OCI-LY7 (cell line): ENCODE data around the gene SRC. TPM values are rescaled to one million over a fixed set of nuclear protein-coding genes. Genes with fewer than 3 reads are reported as not detected.

Source experiments
- BruUV-seq: library from RNA; stranded (reverse); fragments of 400-500 nt; replicated peaks from 2 replicates; lab custom pipeline; 2021; lab: Mats Ljungman, UMichigan
- CTCF ChIA-PET: fragments of 300-600 bp; sonication (Branson Sonifier 250); formaldehyde crosslinking; loops from one replicate; lab custom pipeline; 2022; ENCODE audit warnings: antibody characterized with exemption; ENCODE audit not compliant: unreplicated experiment; lab: Charles Lee
- POLR2A ChIA-PET: fragments of 300-600 bp; sonication (Branson Sonifier 250); formaldehyde crosslinking; loops from one replicate; lab custom pipeline; 2022; ENCODE audit warnings: antibody characterized with exemption; lab: Charles Lee
- DNase-seq: peaks from one replicate; pipeline ENCODE4 v3.0.0-alpha.2; 2015; ENCODE audit warnings: low spot score
- H2AFZ ChIP-seq: fragments of 200-600 bp; sonication (generic), shearing (Covaris generic); 2 replicates; pipeline ENCODE4 v1.6.1; 2014; ENCODE audit warnings: mild to moderate bottlenecking, antibody characterized with exemption, low read length, moderate library complexity
- H3K27ac ChIP-seq: fragments of 200-600 bp; sonication (generic); 2 replicates; pipeline ENCODE4 v1.5.1; 2014; ENCODE audit warnings: mixed run types, low read depth, mild to moderate bottlenecking, moderate library complexity, low read length, inconsistent platforms; ENCODE audit not compliant: poor library complexity, severe bottlenecking
- H3K36me3 ChIP-seq: fragments of 200-600 bp; sonication (generic); 2 replicates; pipeline ENCODE4 v1.6.1; 2014; ENCODE audit warnings: mild to moderate bottlenecking, antibody characterized with exemption, low read length, moderate library complexity, mixed read lengths; ENCODE audit not compliant: insufficient read depth
- H3K4me1 ChIP-seq: fragments of 200-600 bp; sonication (generic); 2 replicates; pipeline ENCODE4 v1.5.1; 2014; ENCODE audit warnings: mild to moderate bottlenecking, low read length; ENCODE audit not compliant: insufficient read depth, poor library complexity, severe bottlenecking
- H3K4me2 ChIP-seq: fragments of 200-600 bp; sonication (generic); 2 replicates; pipeline ENCODE4 v1.6.1; 2014; ENCODE audit warnings: mild to moderate bottlenecking, low read length
- H3K4me3 ChIP-seq: fragments of 200-600 bp; sonication (generic); 2 replicates; pipeline ENCODE4 v1.5.1; 2014; ENCODE audit warnings: mild to moderate bottlenecking, low read depth, low read length; ENCODE audit not compliant: poor library complexity, severe bottlenecking
- H3K79me2 ChIP-seq: fragments of 200-600 bp; sonication (generic); 2 replicates; pipeline ENCODE4 v1.6.1; 2016; ENCODE audit warnings: low read depth, mild to moderate bottlenecking, low read length, moderate library complexity, mixed read lengths; ENCODE audit not compliant: insufficient read depth
- H3K9me2 ChIP-seq: fragments of 200-600 bp; sonication (generic); 2 replicates; pipeline ENCODE4 v1.6.1; 2016; ENCODE audit warnings: mild to moderate bottlenecking, low read length, mixed read lengths; ENCODE audit not compliant: insufficient read depth
- H3K9me3 ChIP-seq: fragments of 200-600 bp; sonication (generic); 2 replicates; pipeline ENCODE4 v1.6.1; 2014; ENCODE audit warnings: mild to moderate bottlenecking, mixed run types, low read length, mixed read lengths
- H4K20me1 ChIP-seq: fragments of 200-600 bp; sonication (generic); 2 replicates; pipeline ENCODE4 v1.6.1; 2014; ENCODE audit warnings: mild to moderate bottlenecking, antibody characterized with exemption, low read length, moderate library complexity, mixed read lengths; ENCODE audit not compliant: insufficient read depth
- CTCF ChIP-seq: fragments of 200-600 bp; sonication (generic); conservative IDR thresholded peaks from 2 replicates; pipeline ENCODE4 v1.5.1; 2014; ENCODE audit warnings: mild to moderate bottlenecking, antibody characterized with exemption, low read length, moderate library complexity, mixed read lengths
- EZH2phosphoT487 ChIP-seq: fragments of 200-600 bp; sonication (generic); IDR thresholded peaks from 2 replicates; pipeline ENCODE4 v1.6.1; 2018; ENCODE audit warnings: low read depth, borderline replicate concordance, mild to moderate bottlenecking, mixed run types, antibody characterized with exemption, low read length, moderate library complexity, mixed read lengths
- intact Hi-C: fragments of 100-400 bp; cut with micrococcal nuclease; formaldehyde crosslinking; loops from one replicate; pipeline ENCODE4 v1.10.0; 2022; ENCODE audit not compliant: unreplicated experiment
- total RNA-seq, 2 experiments: library from RNA; depleted of rRNA in 1 of 2; stranded (reverse); fragments of >200 nt in 1 of 2; shearing (Covaris generic) in 1 of 2; gene quantifications; 2 replicates each; pipeline ENCODE4 v1.2.3, GENCODE V29; 2014 to 2022

SRC gene
- total RNA-seq, 2 experiments from 2014 or later = 0.72 to 3.7 TPM

GRCh38 chr20:37418591-37419109, 72.7 kb downstream of the SRC start:
- Histone ChIP-seq H3K4me1 (no peaks in the 10 kb centered on the region), H3K9me3 (no peaks in the 10 kb centered on the region), H3K27ac (no peak overlapping the region), H4K20me1 (no peaks in the 10 kb centered on the region), H3K9me2 (no peaks in the 10 kb centered on the region), H3K4me3 (no peak overlapping the region), H3K36me3 (no peaks in the 10 kb centered on the region), H2AFZ (no peak overlapping the region), H3K79me2 (no peaks in the 10 kb centered on the region), H3K4me2 (no peak overlapping the region)
- CTCF ChIA-PET = no interaction called here
- intact Hi-C loops = no loop called here
- BruUV-seq = no TSS peak
- TF ChIP-seq CTCF (no peak), EZH2phosphoT487 (no peak)
- POLR2A ChIA-PET = no interaction called here
- no peak for DNase-seq

GRCh38 chr20:37419307-37419706, 73.4 kb downstream of the SRC start:
- CTCF ChIA-PET = no interaction called here
- POLR2A ChIA-PET = no interaction called here
- H3K36me3 ChIP-seq = no peaks in the 10 kb centered on the region
- H2AFZ ChIP-seq = no peak overlapping the region
- no peaks in the 10 kb centered on the region for H3K9me3 ChIP-seq
- no peak overlapping the region for H3K4me3 ChIP-seq
- no peak for TF ChIP-seq CTCF
- no peak for TF ChIP-seq EZH2phosphoT487
- intact Hi-C loops = no loop called here
- no peaks in the 10 kb centered on the region for H3K79me2 ChIP-seq
- H3K4me1 ChIP-seq = no peaks in the 10 kb centered on the region
- BruUV-seq = no TSS peak
- H3K9me2 ChIP-seq = no peaks in the 10 kb centered on the region
- H3K27ac ChIP-seq = no peak overlapping the region
- no peaks in the 10 kb centered on the region for H4K20me1 ChIP-seq
- no peak for DNase-seq
- no peak overlapping the region for H3K4me2 ChIP-seq

- no peaks in the 10 kb centered on the region for H3K79me2 ChIP-seq
- POLR2A ChIA-PET = no interaction called here
- no peaks in the 10 kb centered on the region for H3K9me3 ChIP-seq
- CTCF ChIA-PET = no interaction called here
- H3K36me3 ChIP-seq = no peaks in the 10 kb centered on the region
- no peak for DNase-seq
- BruUV-seq = no TSS peak
- no peak overlapping the region for H3K4me3 ChIP-seq
- no peak for TF ChIP-seq EZH2phosphoT487
- no peak for TF ChIP-seq CTCF
- H4K20me1 ChIP-seq = no peaks in the 10 kb centered on the region
- H3K9me2 ChIP-seq = no peaks in the 10 kb centered on the region
- H2AFZ ChIP-seq = no peak overlapping the region
- no peak overlapping the region for H3K27ac ChIP-seq
- H3K4me1 ChIP-seq = no peaks in the 10 kb centered on the region
- intact Hi-C loops = no loop called here
- no peak overlapping the region for H3K4me2 ChIP-seq
These were observed 74.0 kb downstream of the SRC start for GRCh38 chr20:37419774-37420542.
